Measurements from ENCODE around the gene ECI1.

The ECI1 gene

GRCh38 chr16:2236337-2237101 is 14.9 kb downstream of the ECI1 start, which contains the start of gene DNASE1L2:
DNASE1L2 (plus strand) TSS chr16:2236444; CDS start chr16:2236817, 373 bp downstream.
- H3K9me3 ChIP-seq (ENCODE audit: insufficient read depth, low read depth, low read length) = no peaks in the 10 kb centered on the region
- H3K9ac ChIP-seq (ENCODE audit: low read depth, low read length) = no peak within 1 kb of the TSS
- peaks cover 33% of the 10 kb centered on the region for H3K27me3 ChIP-seq (ENCODE audit: insufficient read depth, low read length)
- peak within 1 kb of the TSS; percentile 42; the same call in 1 of the 2 replicates for H3K4me3 ChIP-seq (ENCODE audit: low read length)
- H3K27ac ChIP-seq (ENCODE audit: low read length) = no peak within 1 kb of the TSS
- H3K36me3 ChIP-seq (ENCODE audit: insufficient read depth, low read depth, low read length) = peaks cover 20% of the 10 kb centered on the region
- peaks cover 3% of the 10 kb centered on the region; the same call in 1 of the 2 replicates for H3K4me1 ChIP-seq (ENCODE audit: insufficient read depth, low read length)

GRCh38 chr16:2235695-2236336 is 15.6 kb downstream of the ECI1 start:
- Histone ChIP-seq H3K4me1 (ENCODE audit: insufficient read depth, low read length) (peaks cover 3% of the 10 kb centered on the region; the same call in 1 of the 2 replicates), H3K4me3 (ENCODE audit: low read length) (no peak overlapping the region), H3K9ac (ENCODE audit: low read depth, low read length) (no peak overlapping the region), H3K27me3 (ENCODE audit: insufficient read depth, low read length) (peaks cover 33% of the 10 kb centered on the region), H3K36me3 (ENCODE audit: insufficient read depth, low read depth, low read length) (peaks cover 25% of the 10 kb centered on the region), H3K27ac (ENCODE audit: low read length) (no peak overlapping the region), H3K9me3 (ENCODE audit: insufficient read depth, low read depth, low read length) (no peaks in the 10 kb centered on the region)

GRCh38 chr16:2235234-2235651 is 16.1 kb downstream of the ECI1 start:
- H3K9me3 ChIP-seq (ENCODE audit: insufficient read depth, low read depth, low read length) = no peaks in the 10 kb centered on the region
- H3K36me3 ChIP-seq (ENCODE audit: insufficient read depth, low read depth, low read length) = peaks cover 25% of the 10 kb centered on the region
- H3K9ac ChIP-seq (ENCODE audit: low read depth, low read length) = no peak overlapping the region
- H3K4me3 ChIP-seq (ENCODE audit: low read length) = no peak overlapping the region
- H3K27me3 ChIP-seq (ENCODE audit: insufficient read depth, low read length) = peaks cover 33% of the 10 kb centered on the region
- peaks cover 3% of the 10 kb centered on the region; the same call in 1 of the 2 replicates for H3K4me1 ChIP-seq (ENCODE audit: insufficient read depth, low read length)
- H3K27ac ChIP-seq (ENCODE audit: low read length) = no peak overlapping the region

GRCh38 chr16:2234813-2235170 is 16.6 kb downstream of the ECI1 start:
- Histone ChIP-seq H3K4me1 (ENCODE audit: insufficient read depth, low read length) (peaks cover 3% of the 10 kb centered on the region; the same call in 1 of the 2 replicates), H3K9ac (ENCODE audit: low read depth, low read length) (no peak overlapping the region), H3K27me3 (ENCODE audit: insufficient read depth, low read length) (peaks cover 33% of the 10 kb centered on the region), H3K9me3 (ENCODE audit: insufficient read depth, low read depth, low read length) (no peaks in the 10 kb centered on the region), H3K4me3 (ENCODE audit: low read length) (no peak overlapping the region), H3K27ac (ENCODE audit: low read length) (no peak overlapping the region), H3K36me3 (ENCODE audit: insufficient read depth, low read depth, low read length) (peaks cover 23% of the 10 kb centered on the region)

GRCh38 chr16:2233872-2234812 is 17.2 kb downstream of the ECI1 start:
- Histone ChIP-seq H3K9me3 (ENCODE audit: insufficient read depth, low read depth, low read length) (no peaks in the 10 kb centered on the region), H3K36me3 (ENCODE audit: insufficient read depth, low read depth, low read length) (peaks cover 27% of the 10 kb centered on the region), H3K27ac (ENCODE audit: low read length) (no peak overlapping the region), H3K27me3 (ENCODE audit: insufficient read depth, low read length) (peaks cover 33% of the 10 kb centered on the region), H3K9ac (ENCODE audit: low read depth, low read length) (no peak overlapping the region), H3K4me1 (ENCODE audit: insufficient read depth, low read length) (peaks cover 3% of the 10 kb centered on the region; the same call in 1 of the 2 replicates), H3K4me3 (ENCODE audit: low read length) (no peak overlapping the region)

GRCh38 chr16:2233046-2233775 is 18.2 kb downstream of the ECI1 start:
- H3K4me3 ChIP-seq (ENCODE audit: low read length) = no peak overlapping the region
- H3K36me3 ChIP-seq (ENCODE audit: insufficient read depth, low read depth, low read length) = peaks cover 31% of the 10 kb centered on the region
- no peak overlapping the region for H3K9ac ChIP-seq (ENCODE audit: low read depth, low read length)
- H3K9me3 ChIP-seq (ENCODE audit: insufficient read depth, low read depth, low read length) = no peaks in the 10 kb centered on the region
- H3K27me3 ChIP-seq (ENCODE audit: insufficient read depth, low read length) = peaks cover 25% of the 10 kb centered on the region
- H3K27ac ChIP-seq (ENCODE audit: low read length) = no peak overlapping the region
- peaks cover under 1% of the 10 kb centered on the region; the same call in 1 of the 2 replicates for H3K4me1 ChIP-seq (ENCODE audit: insufficient read depth, low read length)

GRCh38 chr16:2232094-2232990 is 19.0 kb downstream of the ECI1 start:
- no peaks in the 10 kb centered on the region; the same call in 1 of the 2 replicates for H3K4me1 ChIP-seq (ENCODE audit: insufficient read depth, low read length)
- H3K9me3 ChIP-seq (ENCODE audit: insufficient read depth, low read depth, low read length) = no peaks in the 10 kb centered on the region
- H3K36me3 ChIP-seq (ENCODE audit: insufficient read depth, low read depth, low read length) = peaks cover 31% of the 10 kb centered on the region
- no peak overlapping the region for H3K9ac ChIP-seq (ENCODE audit: low read depth, low read length)
- no peak overlapping the region for H3K27ac ChIP-seq (ENCODE audit: low read length)
- peaks cover 17% of the 10 kb centered on the region for H3K27me3 ChIP-seq (ENCODE audit: insufficient read depth, low read length)
- no peak overlapping the region for H3K4me3 ChIP-seq (ENCODE audit: low read length)

- H3K4me3 ChIP-seq (ENCODE audit: low read length) = no peak overlapping the region
- peaks cover 31% of the 10 kb centered on the region for H3K36me3 ChIP-seq (ENCODE audit: insufficient read depth, low read depth, low read length)
- no peak overlapping the region for H3K27ac ChIP-seq (ENCODE audit: low read length)
- no peaks in the 10 kb centered on the region for H3K9me3 ChIP-seq (ENCODE audit: insufficient read depth, low read depth, low read length)
- H3K27me3 ChIP-seq (ENCODE audit: insufficient read depth, low read length) = peaks cover 6% of the 10 kb centered on the region
- no peaks in the 10 kb centered on the region; the same call in 1 of the 2 replicates for H3K4me1 ChIP-seq (ENCODE audit: insufficient read depth, low read length)
- H3K9ac ChIP-seq (ENCODE audit: low read depth, low read length) = no peak overlapping the region
Observed at GRCh38 chr16:2231016-2231931, 20.1 kb downstream of the ECI1 start.

GRCh38 chr16:2230376-2230775 is 21.0 kb downstream of the ECI1 start:
- H3K4me1 ChIP-seq (ENCODE audit: insufficient read depth, low read length) = no peaks in the 10 kb centered on the region
- H3K36me3 ChIP-seq (ENCODE audit: insufficient read depth, low read depth, low read length) = peaks cover 31% of the 10 kb centered on the region
- H3K27ac ChIP-seq (ENCODE audit: low read length) = no peak overlapping the region
- no peak overlapping the region for H3K4me3 ChIP-seq (ENCODE audit: low read length)
- no peak overlapping the region for H3K9ac ChIP-seq (ENCODE audit: low read depth, low read length)
- H3K9me3 ChIP-seq (ENCODE audit: insufficient read depth, low read depth, low read length) = no peaks in the 10 kb centered on the region
- no peaks in the 10 kb centered on the region for H3K27me3 ChIP-seq (ENCODE audit: insufficient read depth, low read length)

All from iPS-20b (cell line).